SK-N-SH treated with all-trans-retinoic acid at 6 μM for 48 hours (cell line): ENCODE data around the gene TICAM1.

Source experiments
- ESRRG ChIP-seq: fragments of 250-450 bp; sonication (Bioruptor Pico); IDR thresholded peaks from 2 replicates; pipeline ENCODE4 v1.6.1; 2021; ENCODE audit warnings: mild to moderate bottlenecking
- PPARA ChIP-seq: fragments of 250-450 bp; sonication (Bioruptor Pico); IDR thresholded peaks from 2 replicates; pipeline ENCODE4 v1.5.0; 2020; ENCODE audit warnings: mild to moderate bottlenecking, borderline replicate concordance
- TF ChIP-seq, protein P1 (sequence below): fragments of 250-450 bp; sonication (Bioruptor Pico); IDR thresholded peaks from 2 replicates; pipeline ENCODE4 v1.8.0; 2020; ENCODE audit warnings: mild to moderate bottlenecking, moderate library complexity, borderline replicate concordance

DNA sequence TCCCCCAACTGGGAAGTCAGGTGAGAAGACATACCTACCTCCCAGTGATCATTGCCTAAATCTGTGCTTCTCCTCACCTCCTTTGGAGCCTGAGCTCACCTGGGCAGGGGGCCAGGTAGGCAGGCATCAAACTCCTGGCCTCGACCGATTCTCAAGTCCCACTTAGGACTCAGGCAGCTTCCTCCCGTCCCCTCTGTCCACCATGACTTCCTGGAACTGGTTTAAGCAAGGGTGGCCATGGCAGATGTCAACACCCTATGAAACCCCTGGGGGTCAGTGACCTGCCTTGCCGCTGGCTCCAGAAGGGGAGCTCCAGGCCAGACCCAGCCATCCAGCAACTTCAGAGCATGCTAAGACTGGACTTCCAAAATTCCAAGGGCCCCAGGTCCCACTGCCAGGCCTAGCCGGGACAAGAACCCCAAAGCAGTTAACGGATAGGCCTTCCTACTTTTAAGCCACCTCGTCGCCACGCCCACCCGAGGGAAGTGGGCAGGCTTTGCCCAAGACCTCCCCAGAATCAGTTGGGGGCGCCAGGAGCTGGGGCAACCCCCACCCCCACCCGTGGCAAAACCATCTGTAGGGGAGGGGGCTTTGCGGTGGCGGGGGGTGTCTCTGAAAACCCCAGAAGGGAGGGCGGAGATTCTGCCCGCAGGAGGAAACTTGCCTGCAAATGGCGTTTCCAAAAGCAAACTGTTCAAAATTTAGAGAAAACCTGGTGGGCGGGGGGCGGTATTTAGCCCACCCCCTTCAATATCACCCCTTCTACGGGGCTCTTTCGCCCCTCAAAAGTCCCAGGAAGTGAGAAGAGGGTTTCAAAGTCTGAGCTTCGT lies 35.3 kb upstream of the TICAM1 start:
- TF ChIP-seq ESRRG (no peak), PPARA (CRISPR knock-in tag) (no peak)
- TF ChIP-seq, protein P1, sequence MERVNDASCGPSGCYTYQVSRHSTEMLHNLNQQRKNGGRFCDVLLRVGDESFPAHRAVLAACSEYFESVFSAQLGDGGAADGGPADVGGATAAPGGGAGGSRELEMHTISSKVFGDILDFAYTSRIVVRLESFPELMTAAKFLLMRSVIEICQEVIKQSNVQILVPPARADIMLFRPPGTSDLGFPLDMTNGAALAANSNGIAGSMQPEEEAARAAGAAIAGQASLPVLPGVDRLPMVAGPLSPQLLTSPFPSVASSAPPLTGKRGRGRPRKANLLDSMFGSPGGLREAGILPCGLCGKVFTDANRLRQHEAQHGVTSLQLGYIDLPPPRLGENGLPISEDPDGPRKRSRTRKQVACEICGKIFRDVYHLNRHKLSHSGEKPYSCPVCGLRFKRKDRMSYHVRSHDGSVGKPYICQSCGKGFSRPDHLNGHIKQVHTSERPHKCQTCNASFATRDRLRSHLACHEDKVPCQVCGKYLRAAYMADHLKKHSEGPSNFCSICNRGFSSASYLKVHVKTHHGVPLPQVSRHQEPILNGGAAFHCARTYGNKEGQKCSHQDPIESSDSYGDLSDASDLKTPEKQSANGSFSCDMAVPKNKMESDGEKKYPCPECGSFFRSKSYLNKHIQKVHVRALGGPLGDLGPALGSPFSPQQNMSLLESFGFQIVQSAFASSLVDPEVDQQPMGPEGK (CRISPR knock-in tag), result no peak
